ENCODE results near the gene LRCOL1.
"Not testable (repeated sequence)": the region's sequence is repeated elsewhere in the genome, so short reads cannot be mapped to it uniquely, and the experiment has no call there.

Gene LRCOL1

DNA sequence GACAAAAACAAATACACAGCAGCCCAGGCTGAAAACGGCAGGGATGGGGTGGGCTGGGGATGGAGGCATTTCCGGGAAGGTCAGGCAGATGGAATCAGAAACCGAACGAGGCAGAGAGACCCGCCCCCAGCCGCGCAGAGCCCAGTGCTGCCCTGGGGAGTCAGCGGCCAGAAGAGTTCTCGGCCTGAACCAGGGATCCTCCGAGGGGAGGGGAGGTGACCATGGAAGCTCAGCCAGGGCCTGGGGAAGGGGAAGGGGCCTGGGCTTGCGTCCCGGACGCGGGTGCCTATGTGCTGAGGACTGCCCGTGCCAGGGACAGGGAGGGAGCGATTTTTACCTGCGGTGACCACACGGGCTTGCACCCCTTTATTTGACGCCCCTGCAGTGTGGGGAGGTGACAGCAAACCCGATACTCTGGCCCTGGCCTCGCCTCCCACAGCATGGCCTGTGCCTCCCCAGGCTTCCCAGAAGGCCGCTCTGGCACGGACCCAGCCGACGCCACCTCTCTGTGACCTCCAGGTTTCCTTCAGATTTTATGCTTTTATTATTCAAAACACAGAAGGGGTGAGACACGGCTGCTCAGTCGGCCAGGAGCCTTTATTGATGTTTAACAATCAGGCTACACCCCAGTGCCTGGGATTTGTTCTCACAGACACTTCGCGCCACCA, 7.7 kb downstream of the LRCOL1 start:
- DNase-seq (ENCODE audit: low read depth in 4 of 4, low spot score in 1 of 4), result no peak

DNA sequence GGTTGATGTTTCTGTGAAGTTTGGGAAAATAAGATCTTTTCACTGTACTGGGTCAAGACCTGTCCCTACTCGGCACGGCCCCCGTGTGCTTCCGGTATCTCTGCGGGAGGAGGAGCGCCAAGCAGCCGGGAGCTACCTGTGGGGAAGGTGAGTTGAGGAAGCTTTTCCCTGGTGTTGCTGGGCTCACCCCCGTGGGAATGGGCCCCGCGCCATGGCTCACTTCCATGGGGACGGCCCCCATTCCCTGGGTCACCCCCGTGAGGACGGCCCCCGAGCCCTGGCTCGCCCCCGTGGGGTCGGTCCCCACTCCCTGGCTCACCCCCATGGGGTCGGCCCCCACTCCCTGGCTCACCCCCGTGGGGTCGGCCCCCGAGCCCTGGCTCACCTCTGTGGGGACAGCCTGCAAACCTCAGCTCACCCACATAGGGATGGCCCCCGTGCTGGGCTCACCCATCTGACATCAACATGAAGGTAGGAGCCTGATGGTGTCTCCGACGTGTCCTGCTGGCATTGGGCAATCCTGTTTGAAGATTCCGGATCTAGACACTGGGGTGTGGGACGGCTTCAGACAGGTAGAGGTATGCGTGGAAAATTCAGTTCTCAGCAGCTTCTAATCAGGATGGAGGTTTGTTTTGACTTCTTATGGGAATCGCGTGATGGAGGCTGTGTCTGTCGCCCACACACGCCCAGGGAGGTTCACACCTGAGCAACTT, 9.1 kb downstream of the LRCOL1 start:
- DNase-seq (ENCODE audit: low read depth in 4 of 4, low spot score in 1 of 4), result no peak

GRCh38 chr12:132600048-132601032, 10.0 kb downstream of the LRCOL1 start:
- DNase-seq (ENCODE audit: low read depth in 4 of 4, low spot score in 1 of 4), result no peak

GRCh38 chr12:132599502-132599901, 10.9 kb downstream of the LRCOL1 start:
- not testable (repeated sequence) for DNase-seq (ENCODE audit: low read depth in 4 of 4, low spot score in 1 of 4)

DNA sequence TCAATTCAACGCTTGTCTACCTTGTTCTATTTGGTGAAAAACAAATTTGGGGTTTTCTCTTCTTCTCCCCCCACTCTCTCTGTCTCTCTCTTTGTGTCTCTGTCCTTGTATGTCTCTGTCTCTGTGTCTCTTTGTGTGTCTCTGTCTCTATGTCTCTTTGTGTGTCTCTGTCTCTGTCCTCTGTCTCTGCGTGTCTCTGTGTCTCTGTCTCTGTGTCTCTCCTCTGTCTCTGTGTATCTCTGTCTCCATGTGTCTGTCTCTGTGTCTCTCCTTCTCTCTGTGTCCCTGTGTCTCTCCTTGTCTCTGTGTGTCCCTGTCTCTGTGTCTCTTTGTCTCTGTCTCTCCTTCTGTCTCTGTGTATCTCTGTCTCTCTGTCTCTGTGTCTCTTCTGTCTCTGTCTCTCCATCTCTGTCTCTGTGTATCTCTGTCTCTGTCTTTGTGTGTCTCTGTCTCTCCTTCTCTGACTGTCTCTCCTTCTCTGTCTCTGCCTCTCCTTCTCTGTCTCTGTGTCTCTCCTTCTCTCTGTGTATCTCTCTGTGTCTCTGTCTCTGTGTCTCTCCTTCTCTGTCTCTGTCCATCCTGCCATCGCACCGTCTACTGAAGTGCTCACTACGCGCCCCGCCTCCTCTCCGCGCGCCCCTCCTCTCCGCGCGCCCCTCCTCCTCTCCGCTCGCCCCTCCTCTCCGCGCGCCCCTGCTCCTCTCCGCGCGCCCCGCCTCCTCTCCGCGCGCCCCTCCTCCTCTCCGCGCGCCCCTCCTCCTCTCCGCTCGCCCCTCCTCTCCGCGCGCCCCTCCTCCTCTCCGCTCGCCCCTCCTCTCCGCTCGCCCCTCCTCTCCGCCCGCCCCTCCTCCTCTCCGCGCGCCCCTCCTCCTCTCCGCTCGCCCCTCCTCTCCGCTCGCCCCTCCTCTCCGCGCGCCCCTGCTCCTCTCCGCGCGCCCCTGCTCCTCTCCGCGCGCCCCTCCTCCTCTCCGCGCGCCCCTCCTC, 12.8 kb downstream of the LRCOL1 start:
- DNase-seq (ENCODE audit: low read depth in 4 of 4, low spot score in 1 of 4), result no peak

- no peak for DNase-seq (ENCODE audit: low read depth in 4 of 4, low spot score in 1 of 4)
Observed at GRCh38 chr12:132596016-132596415, 14.4 kb downstream of the LRCOL1 start.

GRCh38 chr12:132595183-132595582, 15.2 kb downstream of the LRCOL1 start:
- DNase-seq (ENCODE audit: low read depth in 4 of 4, low spot score in 1 of 4), result no peak

DNA sequence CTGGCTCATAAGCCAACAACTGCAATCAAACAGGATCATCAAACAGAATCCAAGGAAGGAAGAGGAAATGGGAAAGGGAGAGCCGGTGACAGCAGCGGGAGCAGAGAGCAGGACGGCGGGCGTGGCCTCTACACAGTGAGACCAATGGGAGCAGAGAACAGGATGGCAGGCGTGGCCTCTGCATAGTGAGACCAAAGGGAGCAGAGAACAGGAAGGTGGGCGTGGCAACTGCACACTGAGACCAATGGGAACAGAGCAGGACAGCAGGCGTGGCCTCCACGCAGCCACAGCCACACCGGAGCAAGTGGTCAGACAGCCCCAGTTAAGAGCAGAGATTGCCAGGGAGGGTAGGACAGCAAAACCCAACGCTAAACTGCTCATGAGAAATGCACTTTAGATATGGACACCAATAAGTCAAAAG, 16.4 kb downstream of the LRCOL1 start:
- no peak for DNase-seq (ENCODE audit: low read depth in 4 of 4, low spot score in 1 of 4)

DNA sequence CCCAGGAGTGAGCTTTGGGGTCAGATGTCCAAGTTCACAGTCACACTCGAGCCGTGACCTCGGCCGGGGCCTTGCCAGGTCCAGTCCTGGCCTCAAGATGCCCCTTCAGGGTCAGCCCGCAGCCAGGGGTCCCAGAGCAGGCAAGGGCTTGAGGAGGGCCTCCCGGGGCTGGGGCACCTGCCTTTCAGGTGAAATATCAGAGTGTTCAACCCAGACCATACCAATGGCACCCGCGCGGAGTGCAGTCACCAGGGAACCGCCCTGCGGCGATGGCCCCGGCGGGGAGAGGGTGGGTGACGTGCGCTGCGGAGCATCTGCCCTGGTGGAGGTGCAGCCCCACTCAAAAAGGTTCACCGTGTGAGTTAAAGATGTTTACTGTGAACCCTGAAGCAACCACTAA, 16.9 kb downstream of the LRCOL1 start:
- DNase-seq (ENCODE audit: low read depth in 4 of 4, low spot score in 1 of 4), result no peak

- DNase-seq (ENCODE audit: low read depth in 4 of 4, low spot score in 1 of 4), result no peak
Observed at GRCh38 chr12:132593071-132593470, 17.3 kb downstream of the LRCOL1 start.

GRCh38 chr12:132592282-132592970, 18.0 kb downstream of the LRCOL1 start:
- no peak for DNase-seq (ENCODE audit: low read depth in 4 of 4, low spot score in 1 of 4)

DNA sequence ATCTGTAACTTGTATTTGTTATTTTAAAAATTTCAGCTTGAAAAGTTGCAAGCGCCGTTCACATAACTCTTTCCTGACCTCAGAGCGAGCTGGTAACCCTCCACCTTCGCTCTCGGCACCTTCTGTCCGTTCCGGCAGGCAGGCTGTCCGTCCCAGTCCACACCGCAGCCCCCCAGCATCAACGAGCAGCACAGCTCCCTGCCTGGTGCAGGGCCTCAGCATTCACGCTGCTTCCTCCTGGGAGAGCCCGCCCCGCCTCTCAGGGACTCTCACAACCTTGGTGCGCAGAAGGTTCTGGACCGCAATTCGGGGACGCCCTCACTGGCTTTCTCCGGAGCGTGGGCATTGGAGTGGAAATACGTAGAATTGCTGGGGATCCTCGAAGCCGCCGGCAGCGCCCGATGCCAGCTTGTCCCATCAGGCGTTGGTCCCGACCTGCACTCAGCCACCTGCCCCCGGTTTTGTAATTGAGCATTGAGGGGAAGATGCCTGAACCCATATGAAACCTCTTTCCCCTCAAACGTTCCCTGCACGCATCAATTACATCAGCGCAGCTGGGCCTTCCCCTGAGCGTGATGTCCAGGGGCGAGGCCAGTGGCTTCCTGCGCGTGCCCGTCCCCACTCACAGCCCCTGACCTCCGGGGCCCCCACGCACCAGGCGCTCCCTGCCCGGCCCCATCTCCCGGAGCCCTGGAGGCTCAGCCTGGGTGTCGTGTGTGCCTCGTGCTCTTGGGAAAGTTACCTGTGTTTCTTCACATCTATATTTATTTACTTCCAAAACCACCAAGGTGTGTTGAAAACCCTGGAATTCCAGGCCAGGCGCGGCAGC, 19.1 kb downstream of the LRCOL1 start:
- no peak for DNase-seq (ENCODE audit: low read depth in 4 of 4, low spot score in 1 of 4)

GRCh38 chr12:132588821-132589669, 21.3 kb downstream of the LRCOL1 start:
- no peak for DNase-seq (ENCODE audit: low read depth in 4 of 4, low spot score in 1 of 4)

- DNase-seq (ENCODE audit: low read depth in 4 of 4, low spot score in 1 of 4), result no peak
Observed at GRCh38 chr12:132588319-132588718, 22.1 kb downstream of the LRCOL1 start.

GRCh38 chr12:132587781-132588180, 22.6 kb downstream of the LRCOL1 start:
- DNase-seq (ENCODE audit: low read depth in 4 of 4, low spot score in 1 of 4), result no peak

DNA sequence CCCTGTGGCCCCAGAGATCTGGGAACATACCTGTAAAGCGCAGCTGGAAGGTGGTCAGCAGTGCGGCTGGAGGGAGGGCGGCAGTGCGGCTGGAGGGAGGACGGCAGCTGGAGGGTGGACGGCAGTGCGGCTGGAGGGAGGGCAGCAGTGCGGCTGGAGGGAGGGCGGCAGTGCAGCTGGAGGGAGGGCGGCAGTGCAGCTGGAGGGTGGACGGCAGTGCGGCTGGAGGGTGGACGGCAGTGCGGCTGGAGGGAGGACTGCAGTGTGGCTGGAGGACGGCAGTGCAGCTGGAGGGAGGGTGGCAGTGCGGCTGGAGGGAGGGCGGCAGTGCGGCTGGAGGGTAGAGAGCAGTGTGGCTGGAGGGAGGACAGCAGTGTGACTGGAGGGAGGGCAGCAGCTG, 23.5 kb downstream of the LRCOL1 start:
- DNase-seq (ENCODE audit: low read depth in 4 of 4, low spot score in 1 of 4), result no peak

- no peak for DNase-seq (ENCODE audit: low read depth in 4 of 4, low spot score in 1 of 4)
Observed at GRCh38 chr12:132585177-132585576, 25.2 kb downstream of the LRCOL1 start.

GRCh38 chr12:132584429-132584828, 26.0 kb downstream of the LRCOL1 start:
- no peak for DNase-seq (ENCODE audit: low read depth in 4 of 4, low spot score in 1 of 4)

Data from stimulated activated CD4-positive, alpha-beta T cell treated with anti-CD3 and anti-CD28 coated beads, Interleukin-1b, Interleukin-23, amount 100 ng/mL, for 24 hours (primary cell).